ENCODE results near the gene FCRL4.

DNA sequence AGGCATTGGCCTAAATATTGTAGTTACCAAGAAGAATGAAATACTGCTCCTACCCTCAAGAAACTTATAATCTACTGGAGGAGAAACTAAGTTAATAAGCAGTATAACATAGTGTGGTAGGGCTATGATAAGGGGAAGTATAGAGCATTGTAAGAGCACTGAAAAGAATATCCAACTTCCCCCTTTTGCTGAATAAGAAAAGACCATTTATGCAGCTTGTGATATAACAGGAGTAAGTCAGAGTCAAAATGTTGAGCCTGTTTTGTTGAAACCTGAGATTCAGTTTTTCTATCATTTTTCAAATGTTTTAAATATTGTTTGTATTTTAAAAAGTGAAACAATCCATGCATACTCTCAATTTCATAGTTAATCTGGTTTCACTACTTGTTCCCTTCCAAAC, 48.3 kb upstream of the FCRL4 start:
- TF ChIP-seq CTCF (IDR thresholded peaks at IDR 0.05), result no peak
- no peak for TF ChIP-seq POLR2AphosphoS5 (IDR thresholded peaks at IDR 0.05; ENCODE audit: insufficient read depth in 1 of 2, low read depth in 1 of 2)
